Thyroid gland (tissue), 4 donors: ENCODE measurements around the gene CCDC24. TPM values are rescaled to one million over a fixed set of nuclear protein-coding genes. Genes with fewer than 3 reads are reported as not detected.
A peak's percentile ranks its signal among the peaks of the same experiment; 100 is the strongest.

Experiments
- DNase-seq, 2 donors: peaks; one replicate each; pipeline ENCODE4 v3.0.0-alpha.2; 2019
- H3K27ac ChIP-seq, 3 donors: fragments of 200-600 bp; sonication (generic); 1 replicate in 2 of 3; 2 replicates in 1 of 3; pipeline ENCODE4 v1.5.1; 2016 to 2019; ENCODE audit warnings: mild to moderate bottlenecking in 1 of 3, moderate library complexity in 1 of 3
- H3K27me3 ChIP-seq: fragments of 200-600 bp; sonication (generic); one replicate; pipeline ENCODE4 v1.5.1; 2019
- H3K36me3 ChIP-seq, 2 donors: fragments of 200-600 bp; sonication (generic); one replicate each; pipeline ENCODE4 v1.5.1; 2016 to 2019
- H3K4me1 ChIP-seq, 2 donors: fragments of 200-600 bp; sonication (generic); one replicate each; pipeline ENCODE4 v1.5.1; 2017 to 2019
- H3K4me3 ChIP-seq, 3 donors: fragments of 200-600 bp; sonication (generic); replicated peaks in 1 of 3; 1 replicate in 2 of 3; 2 replicates in 1 of 3; pipeline ENCODE4 v1.5.1; 2016; ENCODE audit warnings: mild to moderate bottlenecking in 1 of 3
- H3K9me3 ChIP-seq: fragments of 200-600 bp; sonication (generic); one replicate; pipeline ENCODE4 v1.5.1; 2017
- CTCF ChIP-seq, 6 experiments: fragments of 200-600 bp in 3 of 6; fragments of 450-650 bp in 3 of 6; sonication (generic) in 3 of 6; IDR thresholded peaks; one replicate each; pipeline ENCODE4 v1.5.1; 2016 to 2019; ENCODE audit warnings: antibody characterized with exemption in 6 of 6, mild to moderate bottlenecking in 2 of 6, inconsistent platforms in 1 of 6, moderate library complexity in 1 of 6
- POLR2A ChIP-seq, 2 donors: fragments of 450-650 bp; IDR thresholded peaks; one replicate each; pipeline ENCODE4 v1.6.1; 2017; ENCODE audit warnings: antibody characterized with exemption in 2 of 2, mild to moderate bottlenecking in 2 of 2, moderate library complexity in 1 of 2
- WGBS, 2 donors: methylation state at CpG; one replicate each; pipeline ENCODE4 v1.1.5; 2017; 5-methylcytosine and 5-hydroxymethylcytosine counted together
- intact Hi-C: fragments of 100-400 bp; cut with DNase I; formaldehyde crosslinking; loops from one replicate; pipeline ENCODE4 v1.15.1; 2023
- total RNA-seq, 4 donors: library from RNA; depleted of rRNA; stranded (reverse); fragments of >200 nt; gene quantifications; one replicate each; pipeline ENCODE4 v1.2.3, GENCODE V29; 2016

CCDC24 gene
- total RNA-seq, 4 donors from 2014 or later, result 8.0 to 25.4 (median 11.7) TPM

DNA sequence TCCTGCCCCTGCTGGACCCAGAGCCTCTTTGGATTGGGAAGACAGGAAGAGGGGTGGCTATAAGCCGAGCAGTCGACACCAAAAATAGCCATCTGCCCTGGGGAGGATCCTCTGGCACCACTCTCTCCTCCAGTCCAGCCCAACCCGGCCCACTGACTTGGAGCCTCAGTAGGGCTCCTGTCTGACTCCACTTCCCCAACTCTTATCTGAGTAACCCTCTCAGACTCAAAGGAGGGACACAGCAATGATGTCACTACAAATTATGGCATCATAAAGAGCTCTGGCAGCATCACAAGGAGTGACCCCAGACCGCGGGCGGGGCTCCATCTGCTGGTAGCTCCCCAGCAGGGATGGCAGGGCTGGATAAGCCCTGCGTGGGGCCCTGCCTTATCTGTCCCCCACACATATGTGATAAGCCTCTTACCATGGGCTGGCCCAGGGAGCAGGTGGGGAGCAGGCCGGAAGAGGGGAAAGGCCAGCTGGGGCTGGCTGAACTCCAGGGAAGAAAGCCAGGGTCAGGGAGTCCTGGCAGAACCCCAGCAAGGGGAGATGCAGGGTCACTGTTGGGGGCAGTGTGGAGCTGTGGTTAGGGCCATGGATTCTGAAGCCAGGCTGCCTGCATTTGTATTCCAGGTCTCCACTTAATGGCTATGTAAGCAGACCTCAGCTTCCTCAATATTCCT lies 44.5 kb downstream of the CCDC24 start:
- no peaks in the 10 kb centered on the region for H3K36me3 ChIP-seq
- no peak for DNase-seq
- H3K27ac ChIP-seq, result peak overlapping the region in 2 of 3 donors; percentile 12 to 30
- TF ChIP-seq POLR2A (IDR thresholded peaks at IDR 0.05) (no peak), CTCF (IDR thresholded peaks at IDR 0.05) (no peak)
- intact Hi-C loops, result loop anchor here (10.0 kb wide), 1 partner anchor 271 kb away; no protein-coding TSS in a partner anchor
- peaks cover 6 to 18% of the 10 kb centered on the region in 2 donors for H3K4me1 ChIP-seq
- no peak overlapping the region for H3K4me3 ChIP-seq
- H3K9me3 ChIP-seq, result no peaks in the 10 kb centered on the region
- H3K27me3 ChIP-seq, result no peaks in the 10 kb centered on the region
- WGBS, 2 donors, result 59 to 67% methylated on average over 8 of the region's 8 CpGs

DNA sequence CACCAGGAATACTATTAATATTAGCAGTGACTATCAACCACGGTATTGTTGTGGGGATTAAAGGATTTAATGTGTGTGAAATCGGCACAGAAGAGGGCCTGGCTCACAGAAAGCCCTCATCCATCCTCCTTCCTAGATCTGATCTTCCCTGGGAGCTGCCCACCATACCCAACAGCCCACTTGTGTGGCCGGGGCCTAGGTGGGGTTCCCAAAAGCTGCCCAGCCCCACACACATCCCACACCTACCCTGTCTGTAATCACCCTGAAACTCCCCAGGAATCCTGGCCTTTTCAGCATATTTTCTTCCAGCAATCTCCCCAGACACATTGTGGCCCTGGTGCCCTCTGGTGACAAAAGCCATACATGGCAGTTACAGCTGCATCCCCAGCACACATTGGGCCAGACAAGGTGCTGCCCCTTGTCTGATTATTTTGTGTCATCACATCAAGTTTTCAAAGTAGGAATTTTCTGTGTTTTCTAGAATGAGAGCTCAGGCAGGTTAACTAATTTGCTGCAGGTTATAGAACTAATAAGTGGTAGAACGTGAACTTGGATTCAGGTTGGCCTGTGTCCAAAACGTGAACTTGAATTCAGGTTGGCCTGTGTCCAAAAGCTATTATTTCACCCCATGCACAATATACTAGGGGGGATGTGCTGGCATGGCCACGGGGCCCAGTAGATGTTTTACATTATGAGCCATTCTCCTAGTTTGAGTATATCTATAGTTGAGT lies 45.2 kb downstream of the CCDC24 start:
- TF ChIP-seq CTCF (IDR thresholded peaks at IDR 0.05) (peak; percentile 54 to 92 (median 84)), POLR2A (IDR thresholded peaks at IDR 0.05) (no peak)
- intact Hi-C loops, result loop anchor here (10.0 kb wide), 1 partner anchor 272 kb away; no protein-coding TSS in a partner anchor
- no peaks in the 10 kb centered on the region for H3K9me3 ChIP-seq
- no peaks in the 10 kb centered on the region for H3K36me3 ChIP-seq
- H3K4me1 ChIP-seq, result peaks cover 5 to 16% of the 10 kb centered on the region in 2 donors
- 9 to 18% methylated on average over 6 of the region's 6 CpGs for WGBS, 2 donors
- H3K4me3 ChIP-seq, result no peak overlapping the region
- H3K27me3 ChIP-seq, result no peaks in the 10 kb centered on the region
- peak; percentile 76 to 79 for DNase-seq
- H3K27ac ChIP-seq, result no peak overlapping the region

DNA sequence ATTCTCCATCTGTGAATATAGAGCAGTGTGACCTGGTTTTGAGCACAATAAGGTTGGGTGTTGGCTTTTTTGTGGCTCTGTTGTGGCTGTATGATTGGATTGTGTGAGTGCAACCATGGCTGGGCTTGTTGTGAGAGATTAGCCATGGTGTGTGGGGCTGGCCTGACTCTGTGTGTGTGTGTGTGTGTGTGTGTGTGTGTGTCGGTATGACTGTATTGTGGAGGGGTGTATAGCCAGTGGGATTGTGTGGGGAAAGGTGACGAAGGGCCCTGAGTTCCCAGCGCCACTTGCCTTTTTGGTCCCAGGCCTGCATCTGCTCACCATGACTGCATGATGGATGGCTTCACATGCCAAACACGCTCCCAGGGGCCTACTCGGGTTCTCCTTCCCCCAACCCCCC lies 45.8 kb downstream of the CCDC24 start:
- WGBS, 2 donors, result 69 to 74% methylated on average over 5 of the region's 5 CpGs
- Histone ChIP-seq H3K9me3 (no peaks in the 10 kb centered on the region), H3K27me3 (no peaks in the 10 kb centered on the region), H3K4me1 (peaks cover 0 to 13% of the 10 kb centered on the region in 2 donors), H3K36me3 (no peaks in the 10 kb centered on the region), H3K4me3 (no peak overlapping the region), H3K27ac (no peak overlapping the region)
- TF ChIP-seq POLR2A (IDR thresholded peaks at IDR 0.05) (no peak), CTCF (IDR thresholded peaks at IDR 0.05) (no peak)
- intact Hi-C loops, result loop anchor here (10.0 kb wide), 1 partner anchor 272 kb away; no protein-coding TSS in a partner anchor
- no peak for DNase-seq

DNA sequence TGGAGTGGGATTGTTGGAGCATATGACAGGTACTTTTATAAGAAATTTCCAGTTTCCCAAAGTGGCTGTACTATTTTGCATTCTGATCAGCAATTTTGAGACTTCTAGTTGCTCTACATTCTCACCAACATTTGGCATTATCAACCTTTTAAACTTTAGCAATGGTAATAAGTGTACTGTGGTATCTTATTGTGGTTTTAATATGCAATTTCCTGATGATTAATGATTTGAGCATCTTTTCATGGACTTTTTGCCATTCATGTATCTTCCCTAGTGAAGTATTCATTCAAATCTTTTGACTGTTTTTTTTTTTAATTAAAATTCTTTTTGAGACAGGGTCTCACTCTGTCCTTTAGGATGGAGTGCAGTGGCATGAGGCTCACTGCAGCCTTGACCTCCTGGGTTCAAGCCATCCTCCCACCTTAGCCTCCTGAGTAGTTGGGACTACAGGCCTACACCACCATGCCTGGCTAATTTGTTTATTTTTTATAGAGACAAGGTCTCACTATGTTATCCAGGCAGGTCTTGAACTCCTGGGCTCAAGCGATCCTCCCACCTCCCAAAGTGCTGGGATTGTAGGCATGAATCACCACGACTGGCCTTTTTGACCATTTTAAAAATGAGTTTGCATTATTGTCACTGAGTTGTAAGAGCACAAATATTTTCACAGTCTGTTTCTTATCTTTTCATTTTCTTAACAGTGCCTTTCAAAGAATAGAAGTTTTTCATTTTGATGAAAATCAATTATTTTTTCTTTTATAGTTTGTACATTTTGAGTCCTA lies 47.7 kb downstream of the CCDC24 start:
- no peak for DNase-seq
- Histone ChIP-seq H3K9me3 (no peaks in the 10 kb centered on the region), H3K4me3 (no peak overlapping the region), H3K36me3 (no peaks in the 10 kb centered on the region), H3K4me1 (peaks cover 0 to 13% of the 10 kb centered on the region in 2 donors), H3K27ac (no peak overlapping the region), H3K27me3 (no peaks in the 10 kb centered on the region)
- intact Hi-C loops, result loop anchor here (10.0 kb wide), 1 partner anchor 274 kb away; no protein-coding TSS in a partner anchor
- TF ChIP-seq CTCF (IDR thresholded peaks at IDR 0.05) (no peak), POLR2A (IDR thresholded peaks at IDR 0.05) (no peak)
- WGBS, 2 donors, result 90% methylated on average over 2 of the region's 2 CpGs
